ENCODE measurements around the gene UNC93A. TPM values are rescaled to one million over a fixed set of nuclear protein-coding genes. Genes with fewer than 3 reads are reported as not detected.

UNC93A gene
- total RNA-seq, 3 donors from 2014 or later: not detected

DNA sequence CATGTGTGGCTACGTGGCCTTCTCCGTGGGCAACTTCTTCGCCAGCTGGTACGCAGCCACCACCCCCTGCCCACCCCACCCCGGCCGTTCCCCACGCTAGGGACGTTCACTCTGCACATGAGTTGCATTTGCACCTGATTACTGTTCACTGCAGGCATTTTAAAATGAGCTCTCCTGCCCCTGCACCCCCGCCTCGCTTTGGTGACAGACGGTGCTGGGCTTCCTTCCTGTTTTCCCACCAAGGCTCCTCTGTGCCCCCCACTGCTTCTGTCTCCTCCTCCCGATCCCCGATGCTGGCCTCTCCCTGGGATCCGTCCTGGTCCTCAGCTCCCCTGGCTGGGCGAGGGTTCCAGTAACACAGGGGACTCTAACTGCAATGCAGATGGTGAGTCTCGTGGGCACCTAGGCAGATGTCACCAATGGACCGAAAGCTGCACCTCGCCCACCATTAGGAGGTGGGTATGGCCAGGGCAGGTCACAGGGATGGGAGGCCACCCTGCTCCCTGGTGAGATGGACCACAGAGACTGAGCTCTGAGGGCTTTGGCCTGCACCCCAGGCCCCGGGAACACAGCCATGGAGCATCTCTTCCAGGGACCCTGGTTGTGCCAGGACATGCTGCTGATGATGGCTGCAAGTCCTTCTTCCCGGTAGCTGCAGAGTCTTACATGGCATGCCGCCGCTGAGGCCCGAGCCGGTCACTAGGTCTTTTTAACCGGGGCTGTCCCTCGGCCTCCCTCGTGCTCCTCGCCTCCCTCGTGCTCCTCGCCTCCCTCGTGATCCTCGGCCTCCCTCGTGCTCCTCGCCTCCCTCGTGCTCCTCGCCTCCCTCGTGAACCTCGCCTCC lies 3.8 kb downstream of the UNC93A start:
- H3K27me3 Mint-ChIP-seq (ENCODE audit: low read depth): peaks cover 9% of the 10 kb centered on the region
- no peaks in the 10 kb centered on the region for H3K4me1 Mint-ChIP-seq (ENCODE audit: low read depth)
- DNase-seq: no peak
- H3K9me3 Mint-ChIP-seq: no peaks in the 10 kb centered on the region
- ATAC-seq: no peak
- no peak overlapping the region for H3K4me3 Mint-ChIP-seq
- no peaks in the 10 kb centered on the region for H3K36me3 Mint-ChIP-seq (ENCODE audit: insufficient read depth)

DNA sequence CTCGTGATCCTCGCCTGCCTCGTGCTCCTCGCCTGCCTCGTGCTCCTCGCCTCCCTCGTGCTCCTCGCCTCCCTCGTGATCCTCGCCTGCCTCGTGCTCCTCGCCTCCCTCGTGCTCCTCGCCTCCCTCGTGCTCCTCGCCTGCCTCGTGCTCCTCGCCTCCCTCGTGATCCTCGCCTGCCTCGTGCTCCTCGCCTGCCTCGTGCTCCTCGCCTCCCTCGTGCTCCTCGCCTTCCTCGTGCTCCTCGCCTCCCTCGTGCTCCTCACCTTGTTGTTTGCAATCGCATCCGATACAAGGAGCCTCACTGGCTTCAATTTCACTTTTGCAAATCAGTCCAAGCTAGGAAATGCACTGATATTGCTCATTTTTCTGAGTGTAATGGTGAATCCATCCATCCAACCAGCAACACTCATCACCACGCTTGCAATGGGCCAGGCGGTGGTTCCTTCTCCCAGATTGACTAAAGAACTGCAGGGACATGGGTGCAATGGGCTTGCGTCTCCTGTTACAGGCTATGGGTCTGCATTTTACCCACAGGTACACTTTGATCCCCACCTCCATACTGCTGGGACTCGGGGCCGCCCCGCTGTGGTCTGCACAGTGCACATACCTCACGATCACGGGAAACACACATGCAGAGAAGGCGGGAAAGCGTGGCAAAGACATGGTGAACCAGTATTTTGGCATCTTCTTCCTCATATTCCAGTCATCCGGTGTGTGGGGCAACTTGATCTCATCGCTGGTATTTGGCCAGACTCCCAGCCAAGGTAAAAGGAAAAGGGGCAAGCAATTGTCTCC lies 4.6 kb downstream of the UNC93A start:
- Mint-ChIP-seq H3K4me1 (ENCODE audit: low read depth) (no peaks in the 10 kb centered on the region), H3K36me3 (ENCODE audit: insufficient read depth) (no peaks in the 10 kb centered on the region), H3K27me3 (ENCODE audit: low read depth) (peaks cover 9% of the 10 kb centered on the region), H3K4me3 (no peak overlapping the region), H3K9me3 (no peaks in the 10 kb centered on the region)
- no peak for DNase-seq
- ATAC-seq: no peak

GRCh38 chr6:167296293-167296690 lies 5.2 kb downstream of the UNC93A start:
- Mint-ChIP-seq H3K9me3 (no peaks in the 10 kb centered on the region), H3K4me3 (no peak overlapping the region), H3K36me3 (ENCODE audit: insufficient read depth) (no peaks in the 10 kb centered on the region), H3K27me3 (ENCODE audit: low read depth) (peaks cover 9% of the 10 kb centered on the region), H3K4me1 (ENCODE audit: low read depth) (no peaks in the 10 kb centered on the region)
- no peak for DNase-seq
- no peak for ATAC-seq

DNA sequence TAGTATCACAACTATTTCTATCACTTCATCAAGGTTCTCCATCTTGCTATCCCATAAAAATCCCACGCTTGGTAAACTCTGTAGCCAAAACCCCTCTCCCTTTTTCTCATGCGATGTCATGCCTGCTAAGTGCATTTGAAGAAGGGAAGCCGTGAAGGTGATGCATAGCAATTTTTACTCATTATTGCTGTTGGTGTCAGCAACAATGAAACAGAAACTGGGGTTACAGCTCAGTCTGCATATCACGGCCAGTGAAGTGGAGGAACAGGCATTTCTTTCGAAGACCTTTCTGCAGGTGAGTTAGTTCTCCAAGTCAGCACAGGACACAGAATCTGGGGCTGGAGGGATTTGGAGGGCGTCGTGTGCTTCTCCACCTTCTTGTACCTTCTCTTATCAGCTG lies 5.8 kb downstream of the UNC93A start:
- H3K4me1 Mint-ChIP-seq (ENCODE audit: low read depth): no peaks in the 10 kb centered on the region
- no peak for DNase-seq
- H3K4me3 Mint-ChIP-seq: no peak overlapping the region
- no peaks in the 10 kb centered on the region for H3K36me3 Mint-ChIP-seq (ENCODE audit: insufficient read depth)
- no peak for ATAC-seq
- H3K9me3 Mint-ChIP-seq: no peaks in the 10 kb centered on the region
- peaks cover 9% of the 10 kb centered on the region for H3K27me3 Mint-ChIP-seq (ENCODE audit: low read depth)

- H3K9me3 Mint-ChIP-seq: no peaks in the 10 kb centered on the region
- no peaks in the 10 kb centered on the region for H3K36me3 Mint-ChIP-seq (ENCODE audit: insufficient read depth)
- H3K4me3 Mint-ChIP-seq: no peak overlapping the region
- no peaks in the 10 kb centered on the region for H3K4me1 Mint-ChIP-seq (ENCODE audit: low read depth)
- ATAC-seq (no peak), DNase-seq (no peak)
- H3K27me3 Mint-ChIP-seq (ENCODE audit: low read depth): peaks cover 9% of the 10 kb centered on the region
These were observed 7.0 kb downstream of the UNC93A start for GRCh38 chr6:167298127-167298526.

GRCh38 chr6:167299641-167300308 lies 8.7 kb downstream of the UNC93A start:
- Mint-ChIP-seq H3K36me3 (ENCODE audit: insufficient read depth) (no peaks in the 10 kb centered on the region), H3K27me3 (ENCODE audit: low read depth) (peaks cover 14% of the 10 kb centered on the region), H3K9me3 (no peaks in the 10 kb centered on the region), H3K4me3 (no peak overlapping the region), H3K4me1 (ENCODE audit: low read depth) (no peaks in the 10 kb centered on the region)
- ATAC-seq (no peak), DNase-seq (no peak)

DNA sequence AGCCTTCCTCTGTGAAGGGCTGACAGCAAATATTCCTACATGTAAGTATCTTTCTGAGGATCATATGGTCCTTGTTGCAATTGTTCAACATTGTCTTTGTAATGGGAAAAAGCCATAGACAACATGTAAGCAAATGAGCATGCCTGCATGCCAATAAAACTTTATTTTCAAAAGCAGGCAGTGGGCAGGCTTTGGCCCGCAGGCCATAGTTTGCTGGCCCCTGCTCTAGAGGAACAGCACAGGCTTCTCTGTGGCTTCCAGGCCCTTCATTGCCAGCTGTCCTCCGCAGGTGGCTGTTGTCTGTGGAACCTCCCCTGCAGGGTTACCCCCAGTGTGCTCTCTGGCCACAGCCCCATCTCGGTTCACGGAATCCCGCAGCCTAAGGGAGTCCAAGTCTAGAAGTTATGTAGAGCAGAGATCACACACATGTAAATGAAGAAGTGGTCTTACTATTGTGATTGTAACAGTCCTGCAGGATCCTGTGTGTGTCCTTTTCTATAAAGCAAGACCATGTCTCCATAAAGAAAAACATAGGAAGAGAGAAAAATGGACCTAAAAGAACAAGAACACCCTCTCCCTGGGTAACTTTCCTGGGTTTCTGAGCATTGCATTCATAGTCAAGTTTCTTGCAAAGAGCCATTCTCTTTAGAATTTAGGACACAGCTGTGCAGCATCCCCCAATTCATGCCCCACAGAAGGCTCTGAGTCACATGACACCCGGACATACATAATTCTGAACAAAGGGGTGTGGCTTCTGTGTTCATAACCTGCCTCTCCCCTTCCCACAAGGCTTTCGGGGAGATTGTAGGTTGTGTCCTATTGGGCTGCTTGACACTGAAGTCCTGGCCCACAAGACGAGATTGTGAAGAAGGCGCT lies 10.0 kb downstream of the UNC93A start:
- ATAC-seq: no peak
- Mint-ChIP-seq H3K4me1 (ENCODE audit: low read depth) (no peaks in the 10 kb centered on the region), H3K27me3 (ENCODE audit: low read depth) (peaks cover 18% of the 10 kb centered on the region), H3K9me3 (no peaks in the 10 kb centered on the region), H3K4me3 (no peak overlapping the region), H3K36me3 (ENCODE audit: insufficient read depth) (no peaks in the 10 kb centered on the region)
- no peak for DNase-seq

DNA sequence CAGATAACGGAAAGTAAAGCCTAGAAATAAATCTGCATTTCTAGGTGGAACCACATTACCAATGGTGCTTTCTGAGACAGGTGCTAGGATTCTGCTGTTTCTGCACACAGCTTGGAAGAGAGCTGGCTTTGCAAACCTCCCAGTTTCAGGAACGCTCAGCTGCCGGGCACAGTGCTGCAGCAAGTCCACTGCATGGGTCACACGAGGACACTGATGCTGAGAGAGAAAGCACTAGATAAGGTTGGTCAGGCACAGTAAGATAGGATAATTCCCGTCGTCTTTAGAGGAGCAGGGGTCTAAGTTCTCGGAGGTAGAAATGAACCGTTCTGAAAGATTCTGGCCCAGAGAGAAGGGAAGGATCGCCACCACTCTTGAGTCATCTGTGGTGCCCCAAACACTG lies 11.0 kb downstream of the UNC93A start:
- peaks cover 15% of the 10 kb centered on the region for H3K27me3 Mint-ChIP-seq (ENCODE audit: low read depth)
- no peak for ATAC-seq

GRCh38 chr6:167302796-167303195 lies 11.7 kb downstream of the UNC93A start:
- Mint-ChIP-seq H3K27me3 (ENCODE audit: low read depth) (peaks cover 15% of the 10 kb centered on the region), H3K4me1 (ENCODE audit: low read depth) (no peaks in the 10 kb centered on the region), H3K36me3 (ENCODE audit: insufficient read depth) (no peaks in the 10 kb centered on the region), H3K4me3 (no peak overlapping the region), H3K9me3 (peaks cover 3% of the 10 kb centered on the region)
- no peak for DNase-seq
- ATAC-seq: no peak

More for the DNA sequence above, 11.0 kb downstream of the UNC93A start:
- H3K36me3 Mint-ChIP-seq (ENCODE audit: insufficient read depth): no peaks in the 10 kb centered on the region
- H3K4me3 Mint-ChIP-seq: no peak overlapping the region
- DNase-seq: no peak
- no peaks in the 10 kb centered on the region for H3K4me1 Mint-ChIP-seq (ENCODE audit: low read depth)
- no peaks in the 10 kb centered on the region for H3K9me3 Mint-ChIP-seq

DNA sequence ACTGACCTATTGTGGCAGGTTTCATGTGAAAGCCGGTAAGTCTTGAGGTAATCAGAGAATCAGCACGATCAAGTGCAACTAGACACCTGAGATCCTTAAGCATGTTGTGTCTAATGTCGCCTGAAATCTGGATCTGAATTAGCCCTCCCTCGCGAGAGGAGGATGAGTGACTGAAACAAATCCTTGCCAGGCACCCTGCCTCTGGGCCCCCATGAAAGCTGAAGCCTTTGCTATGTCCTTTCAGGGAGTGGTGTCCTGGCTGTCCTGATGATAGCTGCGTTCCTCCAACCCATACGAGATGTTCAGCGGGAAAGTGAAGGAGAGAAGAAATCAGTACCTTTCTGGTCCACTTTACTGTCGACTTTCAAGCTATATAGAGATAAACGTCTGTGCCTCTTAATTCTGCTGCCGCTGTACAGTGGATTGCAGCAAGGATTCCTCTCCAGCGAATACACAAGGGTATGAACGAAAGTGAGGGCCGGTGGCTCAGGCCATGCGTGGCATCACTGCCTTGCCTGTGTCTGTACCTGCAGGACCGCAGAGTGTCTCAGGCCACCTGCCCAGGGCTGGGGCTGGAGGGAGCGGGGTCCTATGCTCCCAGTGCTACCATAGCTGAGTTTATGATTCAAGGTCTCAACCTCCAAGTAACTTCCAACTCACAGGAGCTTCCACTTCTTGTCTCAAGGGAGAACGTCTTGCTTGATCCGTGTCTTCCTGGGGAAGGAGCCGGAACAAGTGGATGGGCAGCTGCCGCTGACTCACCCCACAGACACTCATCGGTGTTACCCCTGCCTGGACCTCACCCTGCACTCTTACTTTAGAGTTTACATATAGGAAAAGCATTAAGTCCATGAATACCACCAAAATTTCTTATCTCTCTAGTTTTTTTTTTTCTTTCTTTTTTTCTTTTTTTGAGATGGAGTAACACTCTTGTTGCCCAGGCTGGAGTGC lies 12.8 kb downstream of the UNC93A start:
- ATAC-seq (no peak), DNase-seq (no peak)
- H3K27me3 Mint-ChIP-seq (ENCODE audit: low read depth): peaks cover 15% of the 10 kb centered on the region
- no peak overlapping the region for H3K4me3 Mint-ChIP-seq
- peaks cover 3% of the 10 kb centered on the region for H3K9me3 Mint-ChIP-seq
- no peaks in the 10 kb centered on the region for H3K36me3 Mint-ChIP-seq (ENCODE audit: insufficient read depth)
- no peaks in the 10 kb centered on the region for H3K4me1 Mint-ChIP-seq (ENCODE audit: low read depth)

DNA sequence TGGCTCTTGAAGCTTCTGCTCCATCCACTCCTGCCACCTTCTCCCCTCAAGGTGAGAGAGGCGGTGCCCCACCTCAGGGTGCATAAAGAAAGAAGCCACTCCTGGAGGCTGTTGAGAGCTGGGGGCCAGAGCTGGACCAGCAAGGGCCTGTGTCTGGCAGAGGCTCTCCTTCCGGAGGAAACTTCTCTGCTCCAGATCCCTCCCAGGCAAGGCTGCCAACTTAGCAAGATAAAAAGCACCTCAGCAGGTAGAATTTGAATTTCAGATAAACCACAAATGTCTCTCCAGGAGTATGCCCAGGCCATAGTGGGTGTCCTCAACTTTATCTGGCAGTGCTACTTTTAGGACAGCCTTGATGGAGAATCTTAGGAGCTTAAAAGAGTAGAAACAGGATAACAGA lies 13.8 kb downstream of the UNC93A start:
- no peaks in the 10 kb centered on the region for H3K4me1 Mint-ChIP-seq (ENCODE audit: low read depth)
- DNase-seq: no peak
- H3K4me3 Mint-ChIP-seq: no peak overlapping the region
- no peak for ATAC-seq
- no peaks in the 10 kb centered on the region for H3K36me3 Mint-ChIP-seq (ENCODE audit: insufficient read depth)
- peaks cover 15% of the 10 kb centered on the region for H3K27me3 Mint-ChIP-seq (ENCODE audit: low read depth)
- peaks cover 3% of the 10 kb centered on the region for H3K9me3 Mint-ChIP-seq

DNA sequence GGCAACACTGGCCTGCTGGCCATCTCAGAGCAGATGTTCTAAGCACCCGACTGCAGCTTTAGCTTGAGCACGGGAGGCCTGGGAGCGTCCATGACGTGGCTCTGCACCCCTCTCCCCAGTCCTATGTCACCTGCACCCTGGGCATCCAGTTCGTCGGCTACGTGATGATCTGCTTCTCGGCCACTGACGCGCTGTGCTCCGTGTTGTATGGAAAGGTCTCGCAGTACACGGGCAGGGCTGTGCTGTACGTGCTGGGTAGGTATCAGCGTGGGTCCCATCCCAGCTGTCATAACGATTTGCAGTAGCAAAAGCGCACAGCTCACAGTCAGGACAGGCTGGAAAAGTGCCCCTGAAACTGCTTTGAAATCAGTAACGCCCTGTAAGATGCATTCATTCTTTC lies 14.7 kb downstream of the UNC93A start:
- Mint-ChIP-seq H3K4me3 (no peak overlapping the region), H3K27me3 (ENCODE audit: low read depth) (peaks cover 15% of the 10 kb centered on the region), H3K36me3 (ENCODE audit: insufficient read depth) (no peaks in the 10 kb centered on the region), H3K9me3 (peaks cover 3% of the 10 kb centered on the region), H3K4me1 (ENCODE audit: low read depth) (no peaks in the 10 kb centered on the region)
- ATAC-seq (no peak), DNase-seq (no peak)

GRCh38 chr6:167306401-167306998 lies 15.4 kb downstream of the UNC93A start:
- no peaks in the 10 kb centered on the region for H3K36me3 Mint-ChIP-seq (ENCODE audit: insufficient read depth)
- H3K9me3 Mint-ChIP-seq: peaks cover 3% of the 10 kb centered on the region
- no peak overlapping the region for H3K4me3 Mint-ChIP-seq
- ATAC-seq (no peak), DNase-seq (no peak)
- H3K4me1 Mint-ChIP-seq (ENCODE audit: low read depth): no peaks in the 10 kb centered on the region
- peaks cover 15% of the 10 kb centered on the region for H3K27me3 Mint-ChIP-seq (ENCODE audit: low read depth)

Data from activated T-cell treated with anti-CD3 and anti-CD28 coated beads, Interleukin-2, amount 50 U/mL, for 4 hours (primary cell).